HG03469 (cell line): ENCODE results near the gene TSTD1.
"Not testable (repeated sequence)": the region's sequence is repeated elsewhere in the genome, so short reads cannot be mapped to it uniquely, and the experiment has no call there.

ENCODE experiments used
- ATAC-seq: cut with Tn5 transposase; IDR thresholded peaks from one replicate; pipeline ENCODE4 v1.9.1; 2021; ENCODE audit warnings: mild to moderate bottlenecking, moderate library complexity, moderate number of reproducible peaks; ENCODE audit not compliant: unreplicated experiment

Gene TSTD1

DNA sequence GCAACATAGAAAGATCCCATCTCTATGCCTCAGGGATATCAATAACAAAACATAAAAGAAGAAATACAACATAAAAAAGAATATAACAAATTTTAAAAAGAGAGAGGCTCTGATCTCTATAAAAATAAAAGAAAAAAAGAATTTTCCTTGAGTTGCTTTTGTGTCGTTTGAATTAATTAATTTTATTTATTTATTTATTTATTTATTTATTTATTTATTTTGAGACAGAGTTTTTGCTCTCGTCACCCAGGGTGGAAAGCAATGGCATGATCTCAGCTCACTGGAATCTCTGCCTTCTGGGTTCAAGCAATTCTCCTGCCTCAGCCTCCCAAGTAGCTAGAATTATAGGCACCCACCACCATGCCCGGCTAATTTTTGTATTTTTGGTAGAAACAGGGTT, 26.3 kb downstream of the TSTD1 start:
- ATAC-seq = no peak

DNA sequence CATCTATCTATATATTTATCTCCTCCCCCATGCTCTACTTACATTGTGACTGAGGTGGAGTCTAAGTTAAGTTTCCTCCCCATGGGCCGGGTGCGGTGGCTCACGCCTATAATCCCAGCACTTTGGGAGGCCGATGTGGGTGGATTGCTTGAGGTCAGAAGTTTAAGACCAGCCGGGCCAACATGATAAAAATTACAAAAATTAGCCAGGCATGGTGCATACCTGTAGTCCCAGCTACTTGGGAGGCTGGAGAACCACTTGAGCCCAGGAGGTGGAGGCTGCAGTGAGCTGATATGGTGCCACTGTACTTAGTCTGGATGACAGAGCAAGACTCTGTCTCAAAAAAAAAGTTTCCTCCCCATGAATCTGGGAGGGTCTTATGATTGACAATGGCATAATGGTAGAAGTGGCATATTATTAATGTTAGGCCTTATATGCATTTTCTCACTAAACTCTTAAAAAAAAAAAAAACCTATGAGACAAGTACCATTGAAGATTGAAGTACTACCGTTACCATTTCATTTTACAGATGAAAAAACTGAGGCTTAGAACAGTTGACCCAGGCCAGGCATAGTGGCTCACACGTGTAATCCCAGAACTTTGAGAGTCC, 29.1 kb downstream of the TSTD1 start:
- no peak for ATAC-seq

DNA sequence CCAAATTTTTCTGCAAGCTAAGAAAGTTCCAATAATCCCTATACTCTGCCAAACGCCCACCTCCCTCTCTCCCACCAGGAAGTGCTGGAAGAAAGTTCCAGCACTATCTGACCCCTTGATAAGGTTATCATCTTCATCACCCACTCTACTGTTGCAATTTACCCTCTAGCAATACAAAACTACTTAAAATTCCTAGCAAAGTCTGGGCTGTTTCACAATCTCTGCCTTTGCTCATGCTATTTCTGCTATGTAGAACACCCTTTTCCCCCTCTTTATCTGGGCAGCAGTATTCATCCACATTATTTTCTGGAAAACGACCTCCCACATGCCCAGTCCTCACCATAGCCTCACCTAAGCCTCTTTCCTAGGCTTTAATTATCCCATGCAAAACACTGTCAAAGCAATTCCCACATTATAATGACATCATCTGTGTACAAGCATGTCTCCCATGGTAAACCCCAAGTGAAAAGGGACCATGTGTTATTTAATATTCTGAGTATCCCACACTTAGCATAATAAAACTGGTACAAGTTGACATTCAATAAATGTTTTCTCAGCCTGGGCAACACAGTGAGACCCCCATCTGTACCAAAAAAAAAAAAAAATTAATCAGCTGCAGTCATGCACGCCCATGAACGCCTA, 29.8 kb downstream of the TSTD1 start:
- ATAC-seq = no peak

DNA sequence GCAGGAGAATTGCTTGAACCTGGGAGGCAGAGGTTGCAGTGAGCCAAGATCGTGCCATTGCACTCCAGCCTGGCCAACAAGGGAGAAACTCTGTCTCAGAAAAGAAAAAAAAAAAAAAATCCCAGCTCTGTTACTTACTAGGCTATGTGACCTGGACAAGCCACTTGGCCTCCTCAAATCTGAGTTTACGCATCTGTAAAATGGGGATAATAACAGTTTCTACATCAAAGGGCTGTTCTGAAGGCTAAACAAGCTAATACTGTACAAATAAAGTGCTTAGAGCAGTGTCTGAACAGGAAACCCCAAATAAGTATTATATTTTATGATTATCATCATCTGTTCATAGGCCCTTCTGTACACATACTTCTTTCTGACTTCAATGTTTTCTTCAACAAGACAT, 31.4 kb downstream of the TSTD1 start:
- ATAC-seq = no peak

DNA sequence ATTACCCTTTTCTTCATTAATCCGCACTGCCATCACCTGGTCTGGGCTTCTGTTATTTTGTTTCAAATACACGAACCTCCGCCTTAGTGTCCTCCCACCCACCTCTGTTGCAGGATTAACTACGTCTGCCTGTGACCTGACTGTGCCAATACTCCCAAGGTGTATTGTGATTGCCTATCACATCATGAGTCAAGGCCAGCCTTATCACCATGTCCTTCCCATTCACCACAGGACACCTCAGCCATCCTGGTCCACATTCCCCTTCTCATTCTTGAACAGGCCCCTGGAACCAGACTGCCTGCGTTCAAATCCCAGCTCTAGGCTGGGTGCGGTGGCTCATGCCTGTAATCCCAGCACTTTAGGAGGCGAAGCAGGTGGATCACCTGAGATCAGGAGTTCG, 32.2 kb downstream of the TSTD1 start:
- no peak for ATAC-seq

DNA sequence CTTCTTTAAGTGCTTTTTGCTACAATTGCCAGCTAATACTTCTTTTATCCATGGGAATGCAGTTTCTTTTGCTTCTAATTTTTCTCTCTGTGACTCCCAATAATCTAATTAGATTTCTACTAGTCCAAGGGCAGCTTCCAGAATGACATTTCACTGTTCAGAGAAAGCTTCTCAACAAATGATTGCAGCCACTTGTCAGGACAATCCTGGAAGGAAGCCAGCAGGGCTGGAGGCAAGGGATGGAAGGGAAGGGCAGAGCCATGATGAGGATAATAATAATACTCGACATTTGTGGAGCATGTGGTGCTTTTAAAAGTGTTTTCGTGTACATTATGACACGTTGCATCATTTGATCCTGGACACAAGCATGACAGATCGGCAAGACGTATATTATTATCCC, 37.2 kb downstream of the TSTD1 start:
- ATAC-seq = no peak

DNA sequence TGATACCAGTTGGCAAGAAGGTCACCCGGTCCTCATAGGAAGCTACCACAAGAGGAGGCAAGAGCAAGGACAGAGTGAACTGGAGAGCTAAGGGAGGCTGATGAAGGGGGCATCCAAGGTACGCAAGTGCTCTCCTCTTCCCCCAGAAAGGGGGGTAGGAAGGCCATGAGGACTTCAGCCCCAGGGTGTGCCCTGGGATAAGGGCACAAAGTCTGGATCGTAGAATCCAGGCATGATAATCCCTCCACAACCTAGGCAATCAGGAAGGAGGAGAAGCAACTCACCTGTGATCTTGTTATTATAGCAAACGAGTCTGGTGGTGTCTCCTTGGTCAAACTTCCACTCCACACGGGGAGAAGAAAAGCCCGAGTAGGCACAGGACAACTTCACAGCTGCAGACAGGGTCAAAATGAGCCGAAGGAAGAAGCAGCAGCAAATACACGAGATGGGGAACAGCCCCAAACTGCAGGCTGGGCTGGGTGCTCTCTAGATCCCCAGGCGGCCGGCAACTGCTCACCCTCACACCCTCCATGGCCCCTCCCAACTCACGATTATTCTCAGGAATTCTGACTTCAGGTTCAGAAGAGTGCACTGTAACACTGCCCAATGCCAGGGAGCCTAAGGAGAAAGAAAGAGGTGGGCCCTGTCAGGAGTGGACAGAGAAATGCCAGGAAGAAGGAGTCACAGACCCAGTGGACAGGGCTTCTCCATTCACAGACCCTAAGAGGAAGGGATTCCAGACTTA, 37.9 kb downstream of the TSTD1 start:
- ATAC-seq = no peak

DNA sequence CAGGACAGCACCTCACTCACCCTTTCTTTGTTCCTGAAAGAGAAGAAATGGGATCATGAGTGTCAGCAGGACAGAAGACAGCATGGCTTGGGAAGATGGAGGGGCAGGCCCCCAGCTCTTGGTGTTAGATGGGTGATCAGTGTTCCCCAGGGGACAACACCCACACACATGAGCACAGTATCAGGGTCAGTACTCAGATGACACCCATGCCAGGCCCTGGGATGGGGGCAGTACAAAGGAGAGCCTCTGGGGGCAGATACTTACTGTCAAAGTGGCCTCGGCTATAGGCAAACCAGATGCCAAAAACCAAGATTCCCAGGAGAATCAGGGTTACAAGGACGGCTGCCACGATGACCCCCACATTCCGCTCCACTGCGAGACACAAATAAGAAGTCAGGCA, 39.4 kb downstream of the TSTD1 start:
- no peak for ATAC-seq

DNA sequence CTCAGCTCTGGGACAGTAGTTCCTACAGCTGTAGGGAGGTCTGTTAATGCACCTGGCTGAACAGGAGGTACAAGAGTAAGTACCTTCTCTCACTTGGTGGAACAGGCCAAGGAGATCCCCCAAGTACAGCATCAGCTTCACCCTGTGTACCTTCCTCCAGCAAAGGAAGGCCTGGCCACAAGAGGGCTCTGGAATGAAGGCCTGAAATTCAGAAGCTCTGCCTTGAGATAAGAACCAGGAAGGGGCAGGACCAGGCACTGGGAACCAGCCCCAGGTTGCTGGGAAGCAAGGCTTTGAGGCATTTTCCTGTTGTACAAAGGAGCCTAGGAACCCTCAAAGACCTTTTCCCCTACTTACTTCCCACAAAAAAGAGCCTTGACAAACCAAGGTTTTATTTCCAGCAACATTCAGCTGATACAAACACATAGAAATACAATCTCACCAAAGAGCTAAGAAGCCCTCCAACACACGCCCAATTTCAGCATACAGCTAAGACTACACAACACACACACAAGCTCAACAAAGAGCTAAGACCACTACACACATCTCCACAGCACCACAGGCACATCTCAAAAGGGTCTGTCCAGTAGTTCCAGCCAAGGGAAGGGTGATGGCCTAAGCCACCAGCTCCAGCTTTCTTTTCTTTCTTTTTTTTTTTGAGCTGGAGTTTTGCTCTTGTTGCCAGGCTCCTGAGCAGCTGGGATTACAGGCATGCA, 41.3 kb downstream of the TSTD1 start:
- ATAC-seq = no peak

DNA sequence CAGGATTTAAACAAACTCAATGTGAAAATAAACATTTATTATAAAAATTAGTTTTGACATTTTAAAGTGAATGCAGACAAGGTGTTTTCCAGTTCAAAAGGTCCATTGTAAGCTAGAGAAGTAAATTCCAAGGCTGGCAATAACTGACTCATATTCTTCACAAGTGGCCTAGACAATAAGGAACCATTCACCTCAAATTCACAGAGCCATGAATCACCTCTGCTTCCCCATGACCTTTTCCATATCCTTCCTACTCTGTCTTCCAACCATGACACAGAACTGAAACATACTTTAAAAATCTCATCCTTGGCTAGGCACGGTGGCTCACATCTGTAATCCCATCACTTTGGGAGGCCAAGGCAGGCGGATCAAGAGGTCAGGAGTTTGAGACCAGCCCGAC, 42.6 kb downstream of the TSTD1 start:
- ATAC-seq = no peak

DNA sequence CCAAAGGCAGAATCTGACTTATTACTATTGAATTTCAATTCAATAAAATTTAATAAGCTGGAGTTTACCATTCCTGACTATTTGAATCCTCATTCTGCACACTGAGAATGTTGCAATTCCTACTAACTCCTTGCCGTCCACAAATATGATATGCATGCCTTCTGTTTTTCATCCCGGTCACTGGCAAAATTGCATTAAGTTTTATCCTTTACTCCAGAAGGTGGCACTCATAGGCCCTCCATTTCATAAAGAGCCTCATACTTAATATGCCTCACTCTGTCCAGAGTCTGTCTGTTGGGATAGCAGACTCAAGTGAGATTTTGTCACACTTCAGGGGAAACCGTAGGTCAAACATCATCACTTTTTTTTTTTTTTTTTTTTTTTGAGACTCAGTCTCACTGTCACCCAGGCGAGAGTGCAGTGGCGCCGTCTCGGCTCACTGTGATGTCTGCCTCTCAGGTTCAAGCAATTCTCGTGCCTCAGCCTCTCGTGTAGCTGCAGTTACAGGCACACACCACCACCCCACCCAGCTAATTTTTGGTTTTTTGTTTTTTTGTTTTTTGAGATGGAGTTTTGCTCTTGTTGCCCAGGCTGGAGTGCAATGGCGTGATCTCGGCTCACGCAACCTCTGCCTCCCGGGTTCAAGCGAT, 45.1 kb downstream of the TSTD1 start:
- no peak for ATAC-seq

DNA sequence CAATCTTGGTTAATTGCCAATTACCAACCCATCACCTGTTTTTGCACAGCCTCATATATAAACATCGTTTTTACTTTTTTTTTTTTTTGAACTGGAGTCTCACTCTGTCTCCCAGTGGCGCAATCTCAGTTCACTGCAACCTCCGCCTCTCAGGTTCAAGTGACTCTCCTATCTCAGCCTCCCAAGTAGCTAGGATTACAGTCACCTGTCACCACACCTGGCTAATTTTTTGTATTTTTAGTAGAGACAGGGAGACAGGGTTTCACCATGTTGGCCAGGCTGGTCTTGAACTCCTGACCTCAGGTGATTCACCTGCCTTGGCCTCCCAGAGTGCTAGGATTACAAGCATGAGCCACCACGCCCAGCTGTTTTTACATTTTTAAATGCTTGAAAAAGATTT, 46.7 kb downstream of the TSTD1 start:
- ATAC-seq = not testable (repeated sequence)
